ENCODE results near the gene USP49. TPM values are rescaled to one million over a fixed set of nuclear protein-coding genes. Genes with fewer than 3 reads are reported as not detected.

USP49 gene
- total and polyA plus RNA-seq, 2 of the 13 experiments (the other 11 are each of a cell fraction or from before 2014, with no cell fraction given), result 2.9 to 4.3 TPM

- TF ChIP-seq HINFP (CRISPR knock-in tag; IDR thresholded peaks at IDR 0.05; ENCODE audit: low read depth) (0 out of 2 replicates have a peak, but pooled peaks have one; percentile 77), AKAP8 (CRISPR knock-in tag; IDR thresholded peaks at IDR 0.05) (no peak), U2AF1 (optimal IDR thresholded peaks at IDR 0.05; ENCODE audit: low read depth, low read length) (peak; percentile 51), ZNF619 (CRISPR knock-in tag; IDR thresholded peaks at IDR 0.05) (no peak; the same call in 1 of the 2 replicates), ZNF430 (CRISPR knock-in tag; IDR thresholded peaks at IDR 0.05) (no peak; the same call in 1 of the 2 replicates), SETDB1 (CRISPR knock-in tag; IDR thresholded peaks at IDR 0.05; ENCODE audit: borderline replicate concordance) (no peak), ZNF704 (CRISPR knock-in tag; IDR thresholded peaks at IDR 0.05; ENCODE audit: borderline replicate concordance) (no peak), ZNF20 (CRISPR knock-in tag; IDR thresholded peaks at IDR 0.05) (no peak), ZNF10 (CRISPR knock-in tag; IDR thresholded peaks at IDR 0.05; ENCODE audit: borderline replicate concordance, low read depth) (no peak), PRDM4 (CRISPR knock-in tag; IDR thresholded peaks at IDR 0.05; ENCODE audit: borderline replicate concordance) (no peak), ZNF609 (CRISPR knock-in tag; IDR thresholded peaks at IDR 0.05; ENCODE audit: borderline replicate concordance) (peak; percentile 91), ZBTB37 (CRISPR knock-in tag; IDR thresholded peaks at IDR 0.05) (peak; percentile 98), KLF15 (CRISPR knock-in tag; IDR thresholded peaks at IDR 0.05; ENCODE audit: borderline replicate concordance) (no peak), NCOA5 (CRISPR knock-in tag; IDR thresholded peaks at IDR 0.05) (no peak), ZNF382 (CRISPR knock-in tag; IDR thresholded peaks at IDR 0.05; ENCODE audit: borderline replicate concordance) (no peak)
These were observed 147.7 kb downstream of the USP49 start, which contains the start of gene PGC (continued) for GRCh38 chr6:41747256-41748101.
